Dermis blood vessel endothelial cell (primary cell): ENCODE results near the gene KRTAP10-2. TPM values are rescaled to one million over a fixed set of nuclear protein-coding genes. Genes with fewer than 3 reads are reported as not detected.
"Not testable (repeated sequence)": the region's sequence is repeated elsewhere in the genome, so short reads cannot be mapped to it uniquely, and the experiment has no call there.

Source experiments
- DNase-seq: peaks from one replicate; pipeline ENCODE4 v3.0.0; 2010
- total RNA-seq: library from RNA; depleted of rRNA; stranded (reverse); fragments of >200 nt; gene quantifications from 2 replicates; pipeline ENCODE4 v1.2.3, GENCODE V29; 2014

KRTAP10-2 gene
- total RNA-seq, 1 donor from 2014 or later: not detected

- DNase-seq: no peak
These were observed 16.3 kb upstream of the KRTAP10-2 start for GRCh38 chr21:44567481-44568171.

- no peak for DNase-seq
These were observed 15.1 kb upstream of the KRTAP10-2 start for GRCh38 chr21:44566403-44566802.

GRCh38 chr21:44564886-44565598 is 13.7 kb upstream of the KRTAP10-2 start:
- DNase-seq: no peak

GRCh38 chr21:44564099-44564498 is 12.8 kb upstream of the KRTAP10-2 start:
- no peak for DNase-seq

- no peak for DNase-seq
These were observed 7.4 kb upstream of the KRTAP10-2 start, which contains the start of gene KRTAP10-3 for GRCh38 chr21:44558695-44559094. TSS of gene KRTAP10-3 (minus strand) at chr21:44558795. CDS start at chr21:44558715, 80 bp downstream.

- DNase-seq: not testable (repeated sequence)
These were observed 7.0 kb upstream of the KRTAP10-2 start for GRCh38 chr21:44558329-44558675.

GRCh38 chr21:44557491-44558328 is 6.4 kb upstream of the KRTAP10-2 start:
- DNase-seq: no peak

GRCh38 chr21:44556879-44557278 is 5.6 kb upstream of the KRTAP10-2 start:
- DNase-seq: no peak

GRCh38 chr21:44555200-44555875 is 4.0 kb upstream of the KRTAP10-2 start:
- no peak for DNase-seq

GRCh38 chr21:44552681-44553080 is 1.4 kb upstream of the KRTAP10-2 start:
- no peak for DNase-seq

- DNase-seq: no peak
These were observed 831 bp upstream of the KRTAP10-2 start for GRCh38 chr21:44552136-44552535.

GRCh38 chr21:44550807-44551206 is 498 bp downstream of the KRTAP10-2 start:
- DNase-seq: no peak

- not testable (repeated sequence) for DNase-seq
These were observed 1.0 kb downstream of the KRTAP10-2 start for GRCh38 chr21:44550285-44550684.

GRCh38 chr21:44549525-44550211 is 1.6 kb downstream of the KRTAP10-2 start:
- no peak for DNase-seq

GRCh38 chr21:44548922-44549321 is 2.4 kb downstream of the KRTAP10-2 start:
- DNase-seq: no peak

GRCh38 chr21:44548381-44548780 is 2.9 kb downstream of the KRTAP10-2 start:
- DNase-seq: no peak

- no peak for DNase-seq
These were observed 3.5 kb downstream of the KRTAP10-2 start for GRCh38 chr21:44547656-44548331.

GRCh38 chr21:44544566-44544965 is 6.7 kb downstream of the KRTAP10-2 start:
- DNase-seq: no peak

- no peak for DNase-seq
These were observed 8.6 kb downstream of the KRTAP10-2 start for GRCh38 chr21:44542716-44543115.

- DNase-seq: no peak
These were observed 10.5 kb downstream of the KRTAP10-2 start for GRCh38 chr21:44540741-44541288.

- DNase-seq: no peak
These were observed 11.2 kb downstream of the KRTAP10-2 start, which contains the start of gene KRTAP10-1 for GRCh38 chr21:44539991-44540666. TSS of gene KRTAP10-1 (minus strand) at chr21:44540195. CDS start at chr21:44540150, 45 bp downstream.
